T-cell (primary cell): Measurements from ENCODE around the gene CLIC5. TPM values are rescaled to one million over a fixed set of nuclear protein-coding genes. Genes with fewer than 3 reads are reported as not detected.

Experiments
- ATAC-seq, 4 experiments: fragments of 200-7000 bp in 3 of 4; fragments of 150-1000 bp in 1 of 4; cut with Tn5 transposase; replicated peaks in 1 of 4; 1 replicate in 3 of 4; 2 replicates in 1 of 4; pipeline ENCODE4 v1.10.0; 2021; ENCODE audit warnings: moderate library complexity in 3 of 4, mild to moderate bottlenecking in 2 of 4, moderate number of reproducible peaks in 1 of 4
- CTCF ChIA-PET, 2 donors: fragments of 300-600 bp; sonication (Branson Sonifier 250); formaldehyde crosslinking; loops; one replicate each; lab custom pipeline; 2022; ENCODE audit warnings: antibody characterized with exemption in 2 of 2; lab: Charles Lee
- POLR2A ChIA-PET, 2 donors: fragments of 300-600 bp; sonication (Branson Sonifier 250); formaldehyde crosslinking; loops; one replicate each; lab custom pipeline; 2022; ENCODE audit warnings: antibody characterized with exemption in 2 of 2; lab: Charles Lee
- DNase-seq, 35 experiments: peaks; one replicate each; pipeline versions ENCODE4 v3.0.0 to v3.0.0-alpha.2; 2013 to 2023
- H3K27ac ChIP-seq: one replicate; pipeline ENCODE4 v1.5.1; 2013; ENCODE audit warnings: low read length
- H3K27me3 ChIP-seq, 2 experiments: replicated peaks in 1 of 2; 1 replicate in 1 of 2; 2 replicates in 1 of 2; pipeline versions ENCODE4 v1.6.1 to v1.7.0; 2013; ENCODE audit warnings: low read length in 1 of 2, mixed read lengths in 1 of 2; ENCODE audit not compliant: control insufficient read depth in 2 of 2, insufficient read depth in 2 of 2; ENCODE audit errors: extremely low read depth in 1 of 2
- H3K36me3 ChIP-seq, 2 donors: 1 replicate in 1 of 2; 2 replicates in 1 of 2; pipeline versions ENCODE4 v1.6.1 to v1.7.0; 2013; ENCODE audit warnings: low read length in 1 of 2; ENCODE audit not compliant: control insufficient read depth in 2 of 2, insufficient read depth in 1 of 2; ENCODE audit errors: extremely low read depth in 1 of 2
- H3K4me1 ChIP-seq, 2 experiments: 1 replicate in 1 of 2; 2 replicates in 1 of 2; pipeline versions ENCODE4 v1.6.1 to v1.7.0; 2013; ENCODE audit warnings: low read length in 2 of 2, mixed read lengths in 1 of 2; ENCODE audit not compliant: insufficient read depth in 2 of 2, control insufficient read depth in 1 of 2; ENCODE audit errors: extremely low read depth in 1 of 2
- H3K4me3 ChIP-seq, 2 donors: 1 replicate in 1 of 2; 2 replicates in 1 of 2; pipeline versions ENCODE4 v1.5.1 to v1.7.0; 2013; ENCODE audit warnings: mild to moderate bottlenecking in 2 of 2, low read length in 1 of 2, moderate library complexity in 1 of 2; ENCODE audit not compliant: control insufficient read depth in 1 of 2; ENCODE audit errors: extremely low read depth in 1 of 2
- H3K9me3 ChIP-seq: 2 replicates; pipeline ENCODE4 v1.7.0; 2013
- H3K27ac Mint-ChIP-seq, 2 donors: one replicate each; pipeline ENCODE4 v1.8.0; 2020 to 2021; ENCODE audit warnings: mild to moderate bottlenecking in 2 of 2, mixed read lengths in 2 of 2
- H3K27me3 Mint-ChIP-seq, 2 donors: one replicate each; pipeline ENCODE4 v1.8.0; 2021 to 2022; ENCODE audit warnings: mixed read lengths in 2 of 2
- H3K36me3 Mint-ChIP-seq: one replicate; pipeline ENCODE4 v1.8.0; 2021; ENCODE audit warnings: mixed read lengths
- H3K4me1 Mint-ChIP-seq, 3 donors: one replicate each; pipeline ENCODE4 v1.8.0; 2020 to 2022; ENCODE audit warnings: mixed read lengths in 3 of 3, mild to moderate bottlenecking in 1 of 3
- H3K4me3 Mint-ChIP-seq, 3 donors: one replicate each; pipeline ENCODE4 v1.8.0; 2020 to 2022; ENCODE audit warnings: mild to moderate bottlenecking in 3 of 3, mixed read lengths in 3 of 3, moderate library complexity in 3 of 3
- H3K9me3 Mint-ChIP-seq, 3 donors: one replicate each; pipeline ENCODE4 v1.8.0; 2020 to 2022; ENCODE audit warnings: mixed read lengths in 3 of 3
- WGBS: methylation state at CpG from one replicate; pipeline ENCODE4 v1.1.5; 2013; ENCODE audit warnings: missing lambda C conversion rate; ENCODE audit not compliant: insufficient coverage; 5-methylcytosine and 5-hydroxymethylcytosine counted together
- total RNA-seq, 35 experiments: library from RNA in 6 of 35; stranded (reverse) in 6 of 35; fragments of 120-200 nt in 1 of 35; gene quantifications; one replicate each; pipeline versions ENCODE4 v1.2.1 to v1.2.4 and lab custom pipeline; 2013 to 2026

The CLIC5 gene
- total RNA-seq, 5 donors from 2014 or later (not counting 1 experiment from before 2014, with no cell fraction given): 3.8 to 17.8 (median 7.1) TPM

GRCh38 chr6:45972795-45973503, 42.7 kb downstream of the CLIC5 start:
- Mint-ChIP-seq H3K27me3 (no peaks in the 10 kb centered on the region), H3K4me1 (peaks cover 11 to 19% (median 14%) of the 10 kb centered on the region in 3 donors), H3K27ac (no peak overlapping the region), H3K4me3 (no peak overlapping the region), H3K9me3 (no peaks in the 10 kb centered on the region), H3K36me3 (peaks cover 4% of the 10 kb centered on the region)
- WGBS: 86% methylated on average over 1 of the region's 4 CpGs
- CTCF ChIA-PET: interaction anchor here in 1 of 2 donors (0.7 kb wide), 1 partner anchor 698 kb away, joined by 3 read pairs; no protein-coding TSS in a partner anchor
- POLR2A ChIA-PET: interaction anchor here in 1 of 2 donors (0.6 kb wide), 1 partner anchor 358 kb away, joined by 3 read pairs; no protein-coding TSS in a partner anchor
- Histone ChIP-seq H3K9me3 (no peaks in the 10 kb centered on the region), H3K36me3 (no peaks in the 10 kb centered on the region), H3K27me3 (no peaks in the 10 kb centered on the region), H3K27ac (no peak overlapping the region), H3K4me3 (no peak overlapping the region), H3K4me1 (peaks cover 0 to 6% of the 10 kb centered on the region in 2 experiments)
- DNase-seq: no peak
- ATAC-seq: no peak

DNA sequence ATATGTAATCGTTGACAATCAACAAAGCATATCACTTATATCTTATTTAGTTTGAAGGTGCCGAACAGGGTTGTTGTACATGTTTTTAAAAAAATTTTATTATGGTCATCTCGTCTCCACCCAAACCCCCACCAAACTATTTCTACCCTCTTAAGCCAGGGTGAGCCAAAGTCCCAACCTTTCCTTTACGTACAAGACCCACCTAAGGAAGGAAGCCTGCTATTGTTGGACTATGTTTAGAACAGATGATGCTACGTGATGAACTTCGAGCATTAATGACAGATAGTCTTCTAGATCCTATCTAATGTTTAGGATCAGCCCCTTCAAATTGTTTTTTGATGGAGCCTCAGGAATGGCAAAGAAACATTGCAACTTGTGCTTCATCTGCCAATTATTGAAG, 44.4 kb downstream of the CLIC5 start:
- POLR2A ChIA-PET: no interaction called here
- WGBS: 100% methylated on average over 2 of the region's 6 CpGs
- ATAC-seq: no peak
- no peaks in the 10 kb centered on the region for H3K9me3 ChIP-seq
- peaks cover 0 to 6% of the 10 kb centered on the region in 2 experiments for H3K4me1 ChIP-seq
- H3K27ac ChIP-seq: no peak overlapping the region
- Mint-ChIP-seq H3K27me3 (no peaks in the 10 kb centered on the region), H3K27ac (no peak overlapping the region), H3K4me1 (peaks cover 11 to 23% (median 14%) of the 10 kb centered on the region in 3 donors), H3K36me3 (peaks cover 12% of the 10 kb centered on the region), H3K4me3 (no peak overlapping the region), H3K9me3 (no peaks in the 10 kb centered on the region)
- no peak for DNase-seq
- H3K36me3 ChIP-seq: no peaks in the 10 kb centered on the region
- H3K4me3 ChIP-seq: no peak overlapping the region
- H3K27me3 ChIP-seq: no peaks in the 10 kb centered on the region
- CTCF ChIA-PET: no interaction called here

DNA sequence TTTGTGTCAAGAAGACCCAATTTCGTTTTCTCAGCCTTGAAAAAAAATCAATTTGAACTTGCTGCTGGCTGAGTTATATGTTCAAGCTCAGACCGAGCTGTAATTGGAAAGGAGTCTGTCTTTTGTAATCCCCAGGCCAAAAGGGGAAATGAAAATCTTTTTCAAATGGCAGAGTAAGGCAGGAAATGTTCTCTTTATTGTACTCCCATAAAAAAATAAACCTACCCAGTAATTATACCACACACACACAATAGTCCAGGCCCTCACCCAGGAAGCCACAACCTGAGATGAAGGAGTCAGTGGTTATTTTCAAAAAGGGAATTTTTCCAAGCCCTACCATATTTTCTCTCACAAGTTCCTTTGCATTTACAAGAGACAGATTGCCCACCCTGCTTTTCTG, 45.3 kb downstream of the CLIC5 start:
- no peak for ATAC-seq
- Mint-ChIP-seq H3K4me3 (no peak overlapping the region), H3K4me1 (peaks cover 11 to 23% (median 14%) of the 10 kb centered on the region in 3 donors), H3K9me3 (no peaks in the 10 kb centered on the region), H3K27ac (no peak overlapping the region), H3K36me3 (peaks cover 19% of the 10 kb centered on the region), H3K27me3 (no peaks in the 10 kb centered on the region)
- H3K4me3 ChIP-seq: no peak overlapping the region
- no peaks in the 10 kb centered on the region for H3K36me3 ChIP-seq
- ChIA-PET CTCF (interaction anchor here in 1 of 2 donors (0.6 kb wide), 1 partner anchor 24 kb away, joined by 5 read pairs; no protein-coding TSS in a partner anchor), POLR2A (no interaction called here)
- no peak for DNase-seq
- H3K9me3 ChIP-seq: no peaks in the 10 kb centered on the region
- WGBS: no CpG with 5 or more reads among the region's 2 CpGs
- H3K4me1 ChIP-seq: peaks cover 0 to 6% of the 10 kb centered on the region in 2 experiments
- H3K27ac ChIP-seq: no peak overlapping the region
- H3K27me3 ChIP-seq: no peaks in the 10 kb centered on the region

DNA sequence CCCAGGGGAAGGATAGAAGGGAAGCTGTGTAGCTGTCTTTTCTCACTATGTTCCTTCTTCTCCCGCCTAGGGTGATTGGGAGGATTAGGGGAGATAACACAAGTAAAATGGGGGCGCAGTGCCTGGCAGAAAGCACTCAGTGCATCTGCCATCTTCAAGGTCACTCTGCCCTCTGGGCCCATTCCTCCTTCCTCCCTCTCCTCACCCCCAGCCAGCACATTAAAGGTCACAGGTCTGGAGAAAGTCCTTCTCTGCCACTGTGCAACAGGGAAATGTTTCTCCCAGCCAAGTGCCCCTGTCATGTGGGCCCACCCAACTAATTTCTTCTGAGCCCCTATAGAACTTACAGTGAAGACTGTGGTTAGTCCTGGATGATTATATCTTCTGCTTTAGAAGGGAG, 45.8 kb downstream of the CLIC5 start:
- Histone ChIP-seq H3K27ac (no peak overlapping the region), H3K4me1 (peaks cover 0 to 6% of the 10 kb centered on the region in 2 experiments), H3K27me3 (no peaks in the 10 kb centered on the region), H3K9me3 (no peaks in the 10 kb centered on the region), H3K36me3 (no peaks in the 10 kb centered on the region), H3K4me3 (no peak overlapping the region)
- no peak for DNase-seq
- POLR2A ChIA-PET: no interaction called here
- Mint-ChIP-seq H3K4me3 (no peak overlapping the region), H3K36me3 (peaks cover 20% of the 10 kb centered on the region), H3K4me1 (peaks cover 11 to 23% (median 14%) of the 10 kb centered on the region in 3 donors), H3K9me3 (peaks cover 0 to 4% (median 3%) of the 10 kb centered on the region in 3 donors), H3K27me3 (no peaks in the 10 kb centered on the region), H3K27ac (no peak overlapping the region)
- no peak for ATAC-seq
- CTCF ChIA-PET: interaction anchor here in 1 of 2 donors (0.6 kb wide), 1 partner anchor 24 kb away, joined by 5 read pairs; no protein-coding TSS in a partner anchor
- no CpG with 5 or more reads among the region's 2 CpGs for WGBS

DNA sequence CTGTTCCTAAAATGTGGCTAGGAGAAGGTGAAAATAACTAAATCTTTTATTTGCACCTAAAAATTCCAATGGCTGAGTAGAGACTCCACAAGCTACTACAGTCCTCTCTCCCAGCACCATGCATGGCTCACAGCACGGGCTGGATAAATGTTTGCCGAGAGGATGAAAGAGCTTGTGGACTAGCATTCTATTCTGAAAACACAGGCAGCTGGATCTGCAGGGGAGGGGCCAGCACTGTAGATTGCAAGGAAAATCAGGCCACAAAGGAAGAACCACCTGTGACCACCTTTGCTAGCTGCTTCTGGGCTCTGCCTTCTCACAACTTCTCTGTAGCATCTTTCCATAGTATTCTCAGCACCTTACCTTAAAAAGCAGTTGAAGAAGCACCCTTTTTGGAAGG, 46.6 kb downstream of the CLIC5 start:
- DNase-seq: no peak
- H3K4me1 Mint-ChIP-seq: peaks cover 11 to 23% (median 14%) of the 10 kb centered on the region in 3 donors
- peaks cover 4 to 10% (median 4%) of the 10 kb centered on the region in 3 donors for H3K9me3 Mint-ChIP-seq
- no peak overlapping the region for H3K27ac Mint-ChIP-seq
- 100% methylated on average over 1 of the region's 2 CpGs for WGBS
- H3K4me3 ChIP-seq: no peak overlapping the region
- ChIA-PET CTCF (no interaction called here), POLR2A (no interaction called here)
- no peaks in the 10 kb centered on the region for H3K9me3 ChIP-seq
- H3K36me3 Mint-ChIP-seq: peaks cover 20% of the 10 kb centered on the region
- ATAC-seq: no peak
- H3K27me3 ChIP-seq: no peaks in the 10 kb centered on the region
- H3K27ac ChIP-seq: no peak overlapping the region
- H3K27me3 Mint-ChIP-seq: no peaks in the 10 kb centered on the region
- H3K36me3 ChIP-seq: no peaks in the 10 kb centered on the region
- H3K4me3 Mint-ChIP-seq: no peak overlapping the region
- H3K4me1 ChIP-seq: peaks cover 0 to 6% of the 10 kb centered on the region in 2 experiments

GRCh38 chr6:45967363-45967762, 48.3 kb downstream of the CLIC5 start:
- peaks cover 20% of the 10 kb centered on the region for H3K36me3 Mint-ChIP-seq
- H3K4me1 Mint-ChIP-seq: peaks cover 11 to 23% (median 14%) of the 10 kb centered on the region in 3 donors
- H3K27ac Mint-ChIP-seq: no peak overlapping the region
- H3K9me3 Mint-ChIP-seq: peaks cover 4 to 10% (median 5%) of the 10 kb centered on the region in 3 donors
- Histone ChIP-seq H3K36me3 (no peaks in the 10 kb centered on the region), H3K4me1 (peaks cover 0 to 6% of the 10 kb centered on the region in 2 experiments), H3K27me3 (no peaks in the 10 kb centered on the region), H3K9me3 (no peaks in the 10 kb centered on the region), H3K27ac (no peak overlapping the region), H3K4me3 (no peak overlapping the region)
- 100% methylated on average over 1 of the region's 1 CpG for WGBS
- ChIA-PET CTCF (no interaction called here), POLR2A (no interaction called here)
- H3K27me3 Mint-ChIP-seq: no peaks in the 10 kb centered on the region
- DNase-seq (no peak), ATAC-seq (no peak)
- no peak overlapping the region for H3K4me3 Mint-ChIP-seq
